Measurements from ENCODE around the gene SLFN11. TPM values are rescaled to one million over a fixed set of nuclear protein-coding genes. Genes with fewer than 3 reads are reported as not detected.

The SLFN11 gene
- total and polyA plus RNA-seq, 2 of the 4 experiments (the other 2 are of a cell fraction): 29.9 to 144 TPM

- dilution Hi-C loops (cut with HindIII; ENCODE audit: low sequenced_read_pairs, unreplicated experiment): loop anchor here (25.0 kb wide), 1 partner anchor 221 kb away; the partner anchor contains the start of gene SLFN12L
- intact Hi-C loops (cut with micrococcal nuclease): loop anchor here (10.0 kb wide), 1 partner anchor 881 kb away; no protein-coding TSS in a partner anchor
- H3K23ac ChIP-seq (ENCODE audit: low read depth, low read length): no peak overlapping the region
These were observed 57.5 kb downstream of the SLFN11 start for GRCh38 chr17:35315971-35316370.

More at GRCh38 chr17:35315971-35316370, 57.5 kb downstream of the SLFN11 start:
- H2BK120ac ChIP-seq (ENCODE audit: low read depth, low read length): no peak overlapping the region
- H3K9me3 ChIP-seq (ENCODE audit: control insufficient read depth, insufficient read depth, low read length): no peaks in the 10 kb centered on the region
- ChIA-PET CTCF (interaction anchor here (1.8 kb wide), 1 partner anchor 217 kb away, joined by 5 read pairs; no protein-coding TSS in a partner anchor), POLR2A (ENCODE audit: unreplicated experiment) (no interaction called here)
- DNase-seq (no peak), ATAC-seq (ENCODE audit: low read depth) (no peak)
- H3K9ac ChIP-seq (ENCODE audit: low read depth, low read length): no peak overlapping the region
- no TSS peak for BruUV-seq (replicated peaks)
- H3K4me2 ChIP-seq (ENCODE audit: low read depth, low read length): no peak overlapping the region
- no peak overlapping the region for H2AFZ ChIP-seq (replicated peaks; ENCODE audit: low read length, poor library complexity)
- no CpG with 5 or more reads among the region's 2 CpGs for WGBS, 2 experiments (ENCODE audit: extremely low coverage in 2 of 2, insufficient read length in 1 of 2)
- H3K9me1 ChIP-seq (ENCODE audit: insufficient read depth, low read length): no peaks in the 10 kb centered on the region
- H3K14ac ChIP-seq (replicated peaks; ENCODE audit: low read depth, low read length): no peak overlapping the region
- no peak overlapping the region for H3K4ac ChIP-seq (ENCODE audit: low read depth, low read length)
- no peak for TF ChIP-seq CHD1 (IDR thresholded peaks at IDR 0.05; ENCODE audit: low read depth, low read length)
- TF ChIP-seq SMC3 (IDR thresholded peaks at IDR 0.05; ENCODE audit: low read depth, low read length): no peak
- TF ChIP-seq RAD21 (IDR thresholded peaks at IDR 0.05; ENCODE audit: low read length): no peak
- TF ChIP-seq NFE2L2 (IDR thresholded peaks at IDR 0.05; ENCODE audit: low read depth, low read length): no peak
- TF ChIP-seq ELK1 (IDR thresholded peaks at IDR 0.05; ENCODE audit: borderline replicate concordance, low read depth, low read length): no peak
- no peak for TF ChIP-seq MAFK (IDR thresholded peaks at IDR 0.05; ENCODE audit: low read depth, low read length)
- TF ChIP-seq CEBPB (IDR thresholded peaks at IDR 0.05; ENCODE audit: low read depth, low read length): no peak
- TF ChIP-seq CTCF (conservative IDR thresholded peaks at IDR 0.05; ENCODE audit: low read depth, low read length): no peak
- no peak for TF ChIP-seq USF2 (IDR thresholded peaks at IDR 0.05; ENCODE audit: low read depth, low read length)
- no peak for TF ChIP-seq RFX5 (IDR thresholded peaks at IDR 0.05; ENCODE audit: low read depth, low read length)
- no peak for TF ChIP-seq RCOR1 (IDR thresholded peaks at IDR 0.05; ENCODE audit: insufficient replicate concordance, low read length)
- TF ChIP-seq MXI1 (IDR thresholded peaks at IDR 0.05; ENCODE audit: borderline replicate concordance, low read depth, low read length): no peak
- TF ChIP-seq FOS (IDR thresholded peaks at IDR 0.05; ENCODE audit: low read depth, low read length): no peak
- TF ChIP-seq POLR2A (IDR thresholded peaks at IDR 0.05; ENCODE audit: low read depth, low read length): no peak
- TF ChIP-seq BHLHE40 (IDR thresholded peaks at IDR 0.05; ENCODE audit: low read depth, low read length): no peak
- no peak for TF ChIP-seq MAZ (IDR thresholded peaks at IDR 0.05; ENCODE audit: borderline replicate concordance, low read depth, low read length)
- H3K18ac ChIP-seq (ENCODE audit: low read depth, low read length): no peak overlapping the region
- H2AK9ac ChIP-seq (replicated peaks; ENCODE audit: low read depth, low read length, poor library complexity): no peak overlapping the region
- H4K8ac ChIP-seq (ENCODE audit: low read depth in 2 of 2, low read length in 2 of 2): no peak overlapping the region
- in situ Hi-C loops (cut with MboI; ENCODE audit: low sequenced_read_pairs): no loop called here
- no peak overlapping the region for H4K91ac ChIP-seq (ENCODE audit: insufficient read depth, low read depth, low read length)
- H4K5ac ChIP-seq (ENCODE audit: low read depth, low read length): no peak overlapping the region
- peaks cover 3% of the 10 kb centered on the region; the same call in 1 of the 2 replicates for H3K4me1 ChIP-seq (ENCODE audit: control insufficient read depth, insufficient read depth, low read length)
- H3K27me3 ChIP-seq (ENCODE audit: control insufficient read depth, insufficient read depth, low read length): peaks cover 3% of the 10 kb centered on the region
- H4K20me1 ChIP-seq (ENCODE audit: insufficient read depth, low read length): no peaks in the 10 kb centered on the region
- H2BK5ac ChIP-seq (ENCODE audit: low read depth, low read length, poor library complexity, severe bottlenecking): no peak overlapping the region
- no peaks in the 10 kb centered on the region for H3K36me3 ChIP-seq (ENCODE audit: control insufficient read depth, insufficient read depth, low read length)
- H3K27ac ChIP-seq (ENCODE audit: insufficient read depth, low read length): no peak overlapping the region
- no peaks in the 10 kb centered on the region for H3K79me1 ChIP-seq (ENCODE audit: low read depth in 1 of 2, low read length in 2 of 2)
- H2AK5ac ChIP-seq (ENCODE audit: low read depth, low read length): no peak overlapping the region
- no peak overlapping the region for H2BK15ac ChIP-seq (ENCODE audit: low read depth, low read length)
- no peak overlapping the region for H2BK20ac ChIP-seq (ENCODE audit: low read depth, low read length)
- H3K56ac ChIP-seq (ENCODE audit: extremely low read depth, insufficient read depth, low read length): no peak overlapping the region
- H3K4me3 ChIP-seq (ENCODE audit: insufficient read depth, low read depth, low read length): no peak overlapping the region

Data from IMR-90 (cell line).